Liver (tissue), 9 donors: ENCODE data around the gene PRICKLE3. TPM values are rescaled to one million over a fixed set of nuclear protein-coding genes. Genes with fewer than 3 reads are reported as not detected.

Experiments
- DNase-seq: peaks from one replicate; pipeline ENCODE4 v3.0.0-alpha.2; 2017; ENCODE audit warnings: low spot score
- H3K27ac ChIP-seq, 2 donors: one replicate each; pipeline ENCODE4 v1.7.0; 2013; ENCODE audit warnings: inconsistent platforms in 2 of 2, low read length in 2 of 2, control low read depth in 1 of 2, low read depth in 1 of 2, mild to moderate bottlenecking in 1 of 2
- H3K27me3 ChIP-seq, 4 donors: one replicate each; pipeline versions ENCODE4 v1.6.1 to v1.7.0; 2013; ENCODE audit warnings: low read length in 3 of 4, inconsistent platforms in 1 of 4, mild to moderate bottlenecking in 1 of 4, moderate library complexity in 1 of 4; ENCODE audit not compliant: control insufficient read depth in 4 of 4, insufficient read depth in 4 of 4
- H3K36me3 ChIP-seq, 4 donors: one replicate each; pipeline versions ENCODE4 v1.6.1 to v1.7.0; 2013; ENCODE audit warnings: low read length in 3 of 4, mild to moderate bottlenecking in 3 of 4, low read depth in 1 of 4, moderate library complexity in 1 of 4; ENCODE audit not compliant: control insufficient read depth in 4 of 4, insufficient read depth in 3 of 4
- H3K4me1 ChIP-seq, 4 donors: one replicate each; pipeline versions ENCODE4 v1.6.1 to v1.7.0; 2013; ENCODE audit warnings: low read length in 3 of 4, mild to moderate bottlenecking in 3 of 4, moderate library complexity in 1 of 4; ENCODE audit not compliant: control insufficient read depth in 4 of 4, insufficient read depth in 4 of 4
- H3K4me3 ChIP-seq, 3 donors: one replicate each; pipeline versions ENCODE4 v1.6.1 to v1.7.0; 2013; ENCODE audit warnings: low read length in 3 of 3, control low read depth in 1 of 3, low read depth in 1 of 3, mild to moderate bottlenecking in 1 of 3
- H3K9ac ChIP-seq, 2 donors: one replicate each; pipeline ENCODE4 v1.7.0; 2013; ENCODE audit warnings: low read length in 2 of 2, mild to moderate bottlenecking in 2 of 2, moderate library complexity in 2 of 2, control low read depth in 1 of 2, low read depth in 1 of 2
- H3K9me3 ChIP-seq, 4 donors: one replicate each; pipeline versions ENCODE4 v1.6.1 to v1.7.0; 2013; ENCODE audit warnings: low read length in 3 of 4; ENCODE audit not compliant: control insufficient read depth in 4 of 4
- ATF3 ChIP-seq: IDR thresholded peaks from 2 replicates; pipeline ENCODE4 v1.6.1; 2016; ENCODE audit warnings: antibody characterized with exemption
- EGR1 ChIP-seq, 2 donors: IDR thresholded peaks; 2 replicates each; pipeline ENCODE4 v1.6.1; 2016 to 2018; ENCODE audit warnings: antibody characterized with exemption in 2 of 2, low read depth in 2 of 2
- FOXA2 ChIP-seq: IDR thresholded peaks from 2 replicates; pipeline ENCODE4 v1.6.1; 2016; ENCODE audit warnings: antibody characterized with exemption
- GABPA ChIP-seq, 2 donors: IDR thresholded peaks in 1 of 2; conservative IDR thresholded peaks in 1 of 2; 2 replicates each; pipeline ENCODE4 v1.6.1; 2016; ENCODE audit warnings: antibody characterized with exemption in 2 of 2, mild to moderate bottlenecking in 1 of 2, moderate library complexity in 1 of 2
- HNF4A ChIP-seq, 2 donors: conservative IDR thresholded peaks; 2 replicates each; pipeline ENCODE4 v1.6.1; 2016; ENCODE audit warnings: antibody characterized with exemption in 2 of 2, mild to moderate bottlenecking in 2 of 2
- HNF4G ChIP-seq: IDR thresholded peaks from 2 replicates; pipeline ENCODE4 v1.6.1; 2016; ENCODE audit warnings: antibody characterized with exemption
- JUND ChIP-seq, 2 donors: IDR thresholded peaks; 2 replicates each; pipeline ENCODE4 v1.6.1; 2016; ENCODE audit warnings: antibody characterized with exemption in 2 of 2
- NR2F2 ChIP-seq: IDR thresholded peaks from 2 replicates; pipeline ENCODE4 v1.6.1; 2016; ENCODE audit warnings: antibody characterized with exemption
- RAD21 ChIP-seq, 2 donors: IDR thresholded peaks; 2 replicates each; pipeline ENCODE4 v1.6.1; 2016; ENCODE audit warnings: antibody characterized with exemption in 2 of 2, mild to moderate bottlenecking in 2 of 2
- RXRA ChIP-seq, 2 donors: IDR thresholded peaks; 2 replicates each; pipeline ENCODE4 v1.6.1; 2017 to 2018; ENCODE audit warnings: antibody characterized with exemption in 2 of 2, mild to moderate bottlenecking in 1 of 2
- SP1 ChIP-seq: IDR thresholded peaks from 2 replicates; pipeline ENCODE4 v1.6.1; 2018; ENCODE audit warnings: antibody characterized with exemption, mild to moderate bottlenecking
- TAF1 ChIP-seq: conservative IDR thresholded peaks from 2 replicates; pipeline ENCODE4 v1.6.1; 2016; ENCODE audit warnings: antibody characterized with exemption, mild to moderate bottlenecking
- YY1 ChIP-seq: IDR thresholded peaks from 2 replicates; pipeline ENCODE4 v1.6.1; 2016; ENCODE audit warnings: antibody characterized with exemption, mild to moderate bottlenecking
- WGBS: extraction: QIAGEN DNeasy Blood & Tissue Kit; methylation state at CpG from one replicate; pipeline ENCODE4 v1.1.7; 2013; 5-methylcytosine and 5-hydroxymethylcytosine counted together
- polyA plus RNA-seq, 2 donors: library from polyadenylated mRNA; stranded (reverse) in 1 of 2; unstranded in 1 of 2; fragments of 200-250 nt in 1 of 2; fragments of >200 nt in 1 of 2; fragmentation: Nextera tagmentation in 1 of 2; extraction: Ambion mirVana in 1 of 2; gene quantifications; one replicate each; pipeline versions ENCODE4 v1.2.1 to v1.2.3, GENCODE V29; 2013 to 2015
- total RNA-seq, 2 donors: library from RNA; depleted of rRNA; stranded (reverse); fragments of >200 nt; gene quantifications; one replicate each; pipeline ENCODE4 v1.2.3, GENCODE V29; 2014
- TF ChIP-seq, protein P1 (sequence below): IDR thresholded peaks from 2 replicates; pipeline ENCODE4 v1.6.1; 2016; ENCODE audit warnings: antibody characterized with exemption
- TF ChIP-seq, protein P2 (sequence below): IDR thresholded peaks from 2 replicates; pipeline ENCODE4 v1.6.1; 2016; ENCODE audit warnings: antibody characterized with exemption
- TF ChIP-seq, protein P3 (sequence below): fragments of 150-350 bp; IDR thresholded peaks from 2 replicates; pipeline ENCODE4 v1.5.1; 2017; ENCODE audit warnings: improper control_type of control experiment, low read depth, low read length; ENCODE audit not compliant: missing input control
- TF ChIP-seq, protein P4 (sequence below): IDR thresholded peaks from 2 replicates; pipeline ENCODE4 v1.6.1; 2016; ENCODE audit warnings: antibody characterized with exemption, mild to moderate bottlenecking
- donor health status: healthy.
- donor health status: healthy.
- donor health status: healthy.
- donor health status: healthy.
- donor health status: healthy.

The PRICKLE3 gene
- total and polyA plus RNA-seq, 4 donors = 2.1 to 6.5 (median 2.9) TPM

DNA sequence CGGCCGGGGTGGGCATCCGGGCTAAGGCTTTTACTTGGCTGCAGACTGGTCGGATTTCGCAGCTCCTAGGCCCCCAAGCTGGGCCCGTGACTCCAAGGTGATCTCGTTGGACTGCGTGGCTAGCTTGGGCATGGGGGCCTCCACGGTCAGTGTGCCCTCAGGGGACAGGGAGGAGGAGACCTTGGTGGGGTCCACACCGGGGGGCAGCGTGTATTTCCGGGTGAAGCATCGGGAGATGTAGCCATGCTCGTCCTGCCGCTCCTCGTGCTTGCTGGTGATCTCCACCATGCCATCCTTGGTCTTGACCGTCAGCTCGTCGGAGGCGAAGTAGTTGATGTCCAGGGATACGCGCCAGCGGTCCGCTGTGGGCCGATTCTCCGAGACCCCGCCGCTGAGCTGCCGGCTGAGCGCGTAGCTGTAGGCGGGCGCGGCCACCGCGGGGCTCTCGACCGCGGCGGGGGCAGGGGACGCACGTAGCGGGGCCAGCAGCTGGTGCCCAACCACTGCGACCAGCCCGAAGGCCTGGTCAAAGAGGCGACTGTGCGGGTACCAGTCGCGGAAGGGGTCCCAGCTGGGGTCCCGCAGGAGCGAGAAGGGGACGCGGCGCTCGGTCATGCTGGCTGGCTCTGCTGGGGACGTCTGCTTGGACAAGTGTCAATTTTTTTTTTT is 47.8 kb upstream of the PRICKLE3 start:
- no peak overlapping the region for H3K9ac ChIP-seq
- no peaks in the 10 kb centered on the region for H3K27me3 ChIP-seq
- WGBS = 48% methylated on average over 56 of the region's 56 CpGs
- no peak for TF ChIP-seq RXRA (IDR thresholded peaks at IDR 0.05)
- no peak for TF ChIP-seq GABPA (IDR thresholded peaks at IDR 0.05 in 1 of 2, conservative IDR thresholded peaks at IDR 0.05 in 1 of 2)
- TF ChIP-seq SP1 = no peak
- no peak for TF ChIP-seq RAD21 (IDR thresholded peaks at IDR 0.05)
- H3K9me3 ChIP-seq = no peaks in the 10 kb centered on the region
- no peak overlapping the region for H3K4me3 ChIP-seq
- H3K36me3 ChIP-seq = no peaks in the 10 kb centered on the region
- no peak for DNase-seq
- no peaks in the 10 kb centered on the region for H3K4me1 ChIP-seq
- no peak overlapping the region for H3K27ac ChIP-seq

GRCh38 chrX:49233176-49233575 is 47.0 kb upstream of the PRICKLE3 start, which contains the start of gene CACNA1F:
Gene CACNA1F, minus strand, starts transcription at chrX:49233340. Its CDS starts 31 bp downstream, at chrX:49233309.
- TF ChIP-seq HNF4A (conservative IDR thresholded peaks at IDR 0.05) (no peak), NR2F2 (no peak), FOXA2 (no peak), HNF4G (no peak), ATF3 (no peak), JUND (IDR thresholded peaks at IDR 0.05) (no peak), EGR1 (IDR thresholded peaks at IDR 0.05; ENCODE audit: low read depth in 2 of 2) (no peak), RXRA (IDR thresholded peaks at IDR 0.05) (no peak), TAF1 (no peak), RAD21 (IDR thresholded peaks at IDR 0.05) (no peak), YY1 (no peak), GABPA (IDR thresholded peaks at IDR 0.05 in 1 of 2, conservative IDR thresholded peaks at IDR 0.05 in 1 of 2) (no peak)
- TF ChIP-seq, protein P1, sequence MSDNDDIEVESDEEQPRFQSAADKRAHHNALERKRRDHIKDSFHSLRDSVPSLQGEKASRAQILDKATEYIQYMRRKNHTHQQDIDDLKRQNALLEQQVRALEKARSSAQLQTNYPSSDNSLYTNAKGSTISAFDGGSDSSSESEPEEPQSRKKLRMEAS = no peak
- TF ChIP-seq, protein P2, sequence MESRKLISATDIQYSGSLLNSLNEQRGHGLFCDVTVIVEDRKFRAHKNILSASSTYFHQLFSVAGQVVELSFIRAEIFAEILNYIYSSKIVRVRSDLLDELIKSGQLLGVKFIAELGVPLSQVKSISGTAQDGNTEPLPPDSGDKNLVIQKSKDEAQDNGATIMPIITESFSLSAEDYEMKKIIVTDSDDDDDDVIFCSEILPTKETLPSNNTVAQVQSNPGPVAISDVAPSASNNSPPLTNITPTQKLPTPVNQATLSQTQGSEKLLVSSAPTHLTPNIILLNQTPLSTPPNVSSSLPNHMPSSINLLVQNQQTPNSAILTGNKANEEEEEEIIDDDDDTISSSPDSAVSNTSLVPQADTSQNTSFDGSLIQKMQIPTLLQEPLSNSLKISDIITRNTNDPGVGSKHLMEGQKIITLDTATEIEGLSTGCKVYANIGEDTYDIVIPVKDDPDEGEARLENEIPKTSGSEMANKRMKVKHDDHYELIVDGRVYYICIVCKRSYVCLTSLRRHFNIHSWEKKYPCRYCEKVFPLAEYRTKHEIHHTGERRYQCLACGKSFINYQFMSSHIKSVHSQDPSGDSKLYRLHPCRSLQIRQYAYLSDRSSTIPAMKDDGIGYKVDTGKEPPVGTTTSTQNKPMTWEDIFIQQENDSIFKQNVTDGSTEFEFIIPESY = no peak
- TF ChIP-seq, protein P3, sequence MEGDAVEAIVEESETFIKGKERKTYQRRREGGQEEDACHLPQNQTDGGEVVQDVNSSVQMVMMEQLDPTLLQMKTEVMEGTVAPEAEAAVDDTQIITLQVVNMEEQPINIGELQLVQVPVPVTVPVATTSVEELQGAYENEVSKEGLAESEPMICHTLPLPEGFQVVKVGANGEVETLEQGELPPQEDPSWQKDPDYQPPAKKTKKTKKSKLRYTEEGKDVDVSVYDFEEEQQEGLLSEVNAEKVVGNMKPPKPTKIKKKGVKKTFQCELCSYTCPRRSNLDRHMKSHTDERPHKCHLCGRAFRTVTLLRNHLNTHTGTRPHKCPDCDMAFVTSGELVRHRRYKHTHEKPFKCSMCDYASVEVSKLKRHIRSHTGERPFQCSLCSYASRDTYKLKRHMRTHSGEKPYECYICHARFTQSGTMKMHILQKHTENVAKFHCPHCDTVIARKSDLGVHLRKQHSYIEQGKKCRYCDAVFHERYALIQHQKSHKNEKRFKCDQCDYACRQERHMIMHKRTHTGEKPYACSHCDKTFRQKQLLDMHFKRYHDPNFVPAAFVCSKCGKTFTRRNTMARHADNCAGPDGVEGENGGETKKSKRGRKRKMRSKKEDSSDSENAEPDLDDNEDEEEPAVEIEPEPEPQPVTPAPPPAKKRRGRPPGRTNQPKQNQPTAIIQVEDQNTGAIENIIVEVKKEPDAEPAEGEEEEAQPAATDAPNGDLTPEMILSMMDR = no peak
- TF ChIP-seq, protein P4, sequence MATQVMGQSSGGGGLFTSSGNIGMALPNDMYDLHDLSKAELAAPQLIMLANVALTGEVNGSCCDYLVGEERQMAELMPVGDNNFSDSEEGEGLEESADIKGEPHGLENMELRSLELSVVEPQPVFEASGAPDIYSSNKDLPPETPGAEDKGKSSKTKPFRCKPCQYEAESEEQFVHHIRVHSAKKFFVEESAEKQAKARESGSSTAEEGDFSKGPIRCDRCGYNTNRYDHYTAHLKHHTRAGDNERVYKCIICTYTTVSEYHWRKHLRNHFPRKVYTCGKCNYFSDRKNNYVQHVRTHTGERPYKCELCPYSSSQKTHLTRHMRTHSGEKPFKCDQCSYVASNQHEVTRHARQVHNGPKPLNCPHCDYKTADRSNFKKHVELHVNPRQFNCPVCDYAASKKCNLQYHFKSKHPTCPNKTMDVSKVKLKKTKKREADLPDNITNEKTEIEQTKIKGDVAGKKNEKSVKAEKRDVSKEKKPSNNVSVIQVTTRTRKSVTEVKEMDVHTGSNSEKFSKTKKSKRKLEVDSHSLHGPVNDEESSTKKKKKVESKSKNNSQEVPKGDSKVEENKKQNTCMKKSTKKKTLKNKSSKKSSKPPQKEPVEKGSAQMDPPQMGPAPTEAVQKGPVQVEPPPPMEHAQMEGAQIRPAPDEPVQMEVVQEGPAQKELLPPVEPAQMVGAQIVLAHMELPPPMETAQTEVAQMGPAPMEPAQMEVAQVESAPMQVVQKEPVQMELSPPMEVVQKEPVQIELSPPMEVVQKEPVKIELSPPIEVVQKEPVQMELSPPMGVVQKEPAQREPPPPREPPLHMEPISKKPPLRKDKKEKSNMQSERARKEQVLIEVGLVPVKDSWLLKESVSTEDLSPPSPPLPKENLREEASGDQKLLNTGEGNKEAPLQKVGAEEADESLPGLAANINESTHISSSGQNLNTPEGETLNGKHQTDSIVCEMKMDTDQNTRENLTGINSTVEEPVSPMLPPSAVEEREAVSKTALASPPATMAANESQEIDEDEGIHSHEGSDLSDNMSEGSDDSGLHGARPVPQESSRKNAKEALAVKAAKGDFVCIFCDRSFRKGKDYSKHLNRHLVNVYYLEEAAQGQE = no peak
- Histone ChIP-seq H3K9ac (no peak within 1 kb of the TSS), H3K27ac (no peak within 1 kb of the TSS), H3K36me3 (no peaks in the 10 kb centered on the region), H3K4me3 (no peak within 1 kb of the TSS), H3K9me3 (no peaks in the 10 kb centered on the region), H3K4me1 (no peaks in the 10 kb centered on the region), H3K27me3 (no peaks in the 10 kb centered on the region)
- 85% methylated on average over 9 of the region's 9 CpGs for WGBS
- DNase-seq = no peak
